CD8-positive, alpha-beta memory T cell (primary cell): ENCODE results near the gene ZNF267. TPM values are rescaled to one million over a fixed set of nuclear protein-coding genes. Genes with fewer than 3 reads are reported as not detected.

Experiments used
- CTCF ChIA-PET: fragments of 350-600 bp; sonication (Branson Sonifier 250); formaldehyde crosslinking; loops from one replicate; lab custom pipeline; 2021; ENCODE audit warnings: antibody characterized with exemption; lab: Charles Lee
- POLR2A ChIA-PET: fragments of 350-600 bp; sonication (Branson Sonifier 250); formaldehyde crosslinking; loops from one replicate; lab custom pipeline; 2021; ENCODE audit warnings: antibody characterized with exemption; lab: Charles Lee
- DNase-seq, 5 donors: peaks; one replicate each; pipeline versions ENCODE4 v3.0.0 to v3.0.0-alpha.2; 2020 to 2022; ENCODE audit warnings: mixed read lengths in 1 of 5
- H3K27ac ChIP-seq: one replicate; pipeline ENCODE4 v1.7.0; 2013; ENCODE audit warnings: low read depth, mild to moderate bottlenecking, low read length, moderate library complexity
- H3K27me3 ChIP-seq: 2 replicates; pipeline ENCODE4 v1.7.0; 2013; ENCODE audit warnings: low read length, mild to moderate bottlenecking; ENCODE audit not compliant: insufficient read depth, poor library complexity, severe bottlenecking
- H3K36me3 ChIP-seq: 2 replicates; pipeline ENCODE4 v1.7.0; 2013; ENCODE audit warnings: mild to moderate bottlenecking, low read length, moderate library complexity; ENCODE audit not compliant: insufficient read depth
- H3K4me1 ChIP-seq: 2 replicates; pipeline ENCODE4 v1.7.0; 2013; ENCODE audit warnings: mild to moderate bottlenecking, low read length, moderate library complexity; ENCODE audit not compliant: insufficient read depth
- H3K4me3 ChIP-seq: 2 replicates; pipeline ENCODE4 v1.7.0; 2013; ENCODE audit warnings: mild to moderate bottlenecking, low read length
- H3K9me3 ChIP-seq: 2 replicates; pipeline ENCODE4 v1.7.0; 2013; ENCODE audit warnings: mild to moderate bottlenecking, low read length
- H3K27ac Mint-ChIP-seq, 8 donors: one replicate each; pipeline ENCODE4 v1.8.0; 2020 to 2021; ENCODE audit warnings: mixed read lengths in 8 of 8, mild to moderate bottlenecking in 6 of 8, inconsistent platforms in 3 of 8, moderate library complexity in 3 of 8
- H3K27me3 Mint-ChIP-seq, 2 donors: one replicate each; pipeline ENCODE4 v1.8.0; 2020 to 2021; ENCODE audit warnings: mixed read lengths in 2 of 2, mild to moderate bottlenecking in 1 of 2, moderate library complexity in 1 of 2
- H3K36me3 Mint-ChIP-seq, 3 donors: one replicate each; pipeline ENCODE4 v1.8.0; 2020 to 2021; ENCODE audit warnings: mixed read lengths in 3 of 3, inconsistent platforms in 1 of 3, mild to moderate bottlenecking in 1 of 3
- H3K4me1 Mint-ChIP-seq, 3 donors: one replicate each; pipeline ENCODE4 v1.8.0; 2020 to 2021; ENCODE audit warnings: mixed read lengths in 3 of 3, inconsistent platforms in 1 of 3, mild to moderate bottlenecking in 1 of 3
- H3K4me3 Mint-ChIP-seq, 7 donors: one replicate each; pipeline ENCODE4 v1.8.0; 2020 to 2021; ENCODE audit warnings: mixed read lengths in 7 of 7, mild to moderate bottlenecking in 6 of 7, moderate library complexity in 4 of 7, inconsistent platforms in 2 of 7
- H3K9me3 Mint-ChIP-seq, 5 donors: one replicate each; pipeline ENCODE4 v1.8.0; 2020 to 2022; ENCODE audit warnings: mixed read lengths in 5 of 5, mild to moderate bottlenecking in 3 of 5, moderate library complexity in 2 of 5, inconsistent platforms in 1 of 5
- polyA plus RNA-seq: library from polyadenylated mRNA; unstranded; fragments of 300-500 nt; fragmentation: Illumina TruSeq; gene quantifications from one replicate; pipeline ENCODE4 v1.2.3, GENCODE V29; 2021
- total RNA-seq, 2 experiments: library from RNA; stranded (reverse); gene quantifications; one replicate each; pipeline ENCODE4 v1.2.3, GENCODE V29; 2021

ZNF267 gene
- total and polyA plus RNA-seq, 3 experiments from 2014 or later, result 15.5 to 89.7 (median 89.0) TPM

- Histone ChIP-seq H3K4me3 (peak overlapping the region; percentile 77), H3K36me3 (peaks cover 6% of the 10 kb centered on the region), H3K27ac (peak overlapping the region; percentile 92), H3K4me1 (peaks cover 77% of the 10 kb centered on the region), H3K27me3 (no peaks in the 10 kb centered on the region), H3K9me3 (no peaks in the 10 kb centered on the region)
- Mint-ChIP-seq H3K9me3 (no peaks in the 10 kb centered on the region), H3K4me1 (peaks cover 80 to 89% (median 86%) of the 10 kb centered on the region in 3 donors), H3K27me3 (no peaks in the 10 kb centered on the region), H3K36me3 (peaks cover 0 to 47% (median 6%) of the 10 kb centered on the region in 3 donors), H3K27ac (peak overlapping the region; percentile 94 to 99 (median 96)), H3K4me3 (peak overlapping the region; percentile 94 to 100 (median 97))
- ChIA-PET CTCF (interaction anchor here (1.3 kb wide), 1 partner anchor 419 kb away, joined by 3 read pairs; no protein-coding TSS in a partner anchor), POLR2A (interaction anchor here (1.4 kb wide), 3 partner anchors 386 to 732 kb away, joined by 4 to 5 read pairs (median 5); no protein-coding TSS in a partner anchor)
- DNase-seq, result peak in 4 of 5 donors; percentile 16 to 54 (median 22)
Observed at GRCh38 chr16:31874366-31875111, 932 bp downstream of the ZNF267 start.

GRCh38 chr16:31875112-31875803 is 1.7 kb downstream of the ZNF267 start:
- no peaks in the 10 kb centered on the region for H3K9me3 Mint-ChIP-seq
- peaks cover 6% of the 10 kb centered on the region for H3K36me3 ChIP-seq
- H3K27ac Mint-ChIP-seq, result peak overlapping the region; percentile 94 to 99 (median 96)
- H3K4me3 ChIP-seq, result peak overlapping the region; percentile 77
- H3K4me3 Mint-ChIP-seq, result peak overlapping the region; percentile 94 to 100 (median 97)
- POLR2A ChIA-PET, result no interaction called here
- no peaks in the 10 kb centered on the region for H3K27me3 Mint-ChIP-seq
- H3K27me3 ChIP-seq, result no peaks in the 10 kb centered on the region
- H3K36me3 Mint-ChIP-seq, result peaks cover 0 to 54% (median 6%) of the 10 kb centered on the region in 3 donors
- DNase-seq, result no peak
- H3K4me1 Mint-ChIP-seq, result peaks cover 83 to 89% (median 86%) of the 10 kb centered on the region in 3 donors
- peaks cover 77% of the 10 kb centered on the region for H3K4me1 ChIP-seq
- H3K27ac ChIP-seq, result peak overlapping the region; percentile 92
- H3K9me3 ChIP-seq, result no peaks in the 10 kb centered on the region
- CTCF ChIA-PET, result no interaction called here

- Mint-ChIP-seq H3K27ac (peak overlapping the region; percentile 91 to 99 (median 95)), H3K36me3 (peaks cover 0 to 60% (median 6%) of the 10 kb centered on the region in 3 donors), H3K4me3 (peak overlapping the region; percentile 94 to 100 (median 97)), H3K9me3 (no peaks in the 10 kb centered on the region), H3K27me3 (no peaks in the 10 kb centered on the region), H3K4me1 (peaks cover 82 to 89% (median 86%) of the 10 kb centered on the region in 3 donors)
- no peaks in the 10 kb centered on the region for H3K27me3 ChIP-seq
- peak overlapping the region; percentile 77 for H3K4me3 ChIP-seq
- H3K36me3 ChIP-seq, result peaks cover 6% of the 10 kb centered on the region
- no peaks in the 10 kb centered on the region for H3K9me3 ChIP-seq
- POLR2A ChIA-PET, result no interaction called here
- no peak for DNase-seq
- CTCF ChIA-PET, result no interaction called here
- peaks cover 75% of the 10 kb centered on the region for H3K4me1 ChIP-seq
- no peak overlapping the region for H3K27ac ChIP-seq
Observed at GRCh38 chr16:31875928-31876547, 2.4 kb downstream of the ZNF267 start.

- Histone ChIP-seq H3K27me3 (no peaks in the 10 kb centered on the region), H3K9me3 (no peaks in the 10 kb centered on the region), H3K36me3 (peaks cover 6% of the 10 kb centered on the region), H3K27ac (peak overlapping the region; percentile 36), H3K4me3 (no peak overlapping the region), H3K4me1 (peaks cover 83% of the 10 kb centered on the region)
- H3K4me3 Mint-ChIP-seq, result peak overlapping the region; percentile 65 to 100 (median 97)
- peak overlapping the region; percentile 91 to 99 (median 95) for H3K27ac Mint-ChIP-seq
- peaks cover 87 to 91% (median 88%) of the 10 kb centered on the region in 3 donors for H3K4me1 Mint-ChIP-seq
- ChIA-PET POLR2A (no interaction called here), CTCF (interaction anchor here (0.9 to 1.6 kb wide), 3 partner anchors 8 to 735 kb away, joined by 3 to 11 read pairs (median 3); no protein-coding TSS in a partner anchor)
- no peaks in the 10 kb centered on the region for H3K27me3 Mint-ChIP-seq
- no peaks in the 10 kb centered on the region for H3K9me3 Mint-ChIP-seq
- peak in 4 of 5 donors; percentile 25 to 64 (median 34) for DNase-seq
- H3K36me3 Mint-ChIP-seq, result peaks cover 0 to 68% (median 8%) of the 10 kb centered on the region in 3 donors
Observed at GRCh38 chr16:31876951-31877828, 3.6 kb downstream of the ZNF267 start.

GRCh38 chr16:31877876-31878642 is 4.5 kb downstream of the ZNF267 start:
- H3K9me3 ChIP-seq, result no peaks in the 10 kb centered on the region
- peaks cover 6% of the 10 kb centered on the region for H3K36me3 ChIP-seq
- H3K27me3 ChIP-seq, result no peaks in the 10 kb centered on the region
- H3K27me3 Mint-ChIP-seq, result no peaks in the 10 kb centered on the region
- no peaks in the 10 kb centered on the region for H3K9me3 Mint-ChIP-seq
- peaks cover 87 to 91% (median 90%) of the 10 kb centered on the region in 3 donors for H3K4me1 Mint-ChIP-seq
- H3K27ac Mint-ChIP-seq, result peak overlapping the region; percentile 91 to 99 (median 95)
- H3K4me3 Mint-ChIP-seq, result peak overlapping the region; percentile 57 to 98 (median 94)
- H3K27ac ChIP-seq, result peak overlapping the region; percentile 36
- POLR2A ChIA-PET, result no interaction called here
- no peak overlapping the region for H3K4me3 ChIP-seq
- DNase-seq, result no peak
- CTCF ChIA-PET, result interaction anchor here (1.1 to 1.6 kb wide), 2 partner anchors 9 to 736 kb away, joined by 3 to 11 read pairs; no protein-coding TSS in a partner anchor
- peaks cover 0 to 73% (median 10%) of the 10 kb centered on the region in 3 donors for H3K36me3 Mint-ChIP-seq
- peaks cover 81% of the 10 kb centered on the region for H3K4me1 ChIP-seq

GRCh38 chr16:31879937-31880321 is 6.3 kb downstream of the ZNF267 start:
- peaks cover 75% of the 10 kb centered on the region for H3K4me1 ChIP-seq
- Mint-ChIP-seq H3K4me1 (peaks cover 86 to 99% (median 97%) of the 10 kb centered on the region in 3 donors), H3K27me3 (no peaks in the 10 kb centered on the region), H3K9me3 (no peaks in the 10 kb centered on the region), H3K4me3 (peak overlapping the region in 5 of 7 donors; percentile 9 to 61 (median 50)), H3K27ac (peak overlapping the region; percentile 77 to 97 (median 89)), H3K36me3 (peaks cover 0 to 77% (median 13%) of the 10 kb centered on the region in 3 donors)
- POLR2A ChIA-PET, result interaction anchor here (0.6 kb wide), 1 partner anchor 11 kb away, joined by 3 read pairs; no protein-coding TSS in a partner anchor
- peaks cover 6% of the 10 kb centered on the region for H3K36me3 ChIP-seq
- no peak overlapping the region for H3K4me3 ChIP-seq
- CTCF ChIA-PET, result interaction anchor here (2.3 kb wide), 1 partner anchor 11 kb away, joined by 11 read pairs; no protein-coding TSS in a partner anchor
- no peak overlapping the region for H3K27ac ChIP-seq
- no peak for DNase-seq
- no peaks in the 10 kb centered on the region for H3K27me3 ChIP-seq
- no peaks in the 10 kb centered on the region for H3K9me3 ChIP-seq
